ENCODE data around the gene SLC7A1.

Gene SLC7A1

GRCh38 chr13:29613101-29613500 is 17.6 kb upstream of the SLC7A1 start:
- no peak for TF ChIP-seq CTCF (IDR thresholded peaks at IDR 0.05; ENCODE audit: low read depth, low read length, missing control alignments)
- H3K4me3 ChIP-seq (ENCODE audit: low read depth, low read length) = no peak overlapping the region
- DNase-seq (ENCODE audit: low read depth) = no peak

GRCh38 chr13:29607465-29607864 is 12.0 kb upstream of the SLC7A1 start:
- no peak for DNase-seq (ENCODE audit: low read depth)
- TF ChIP-seq CTCF (IDR thresholded peaks at IDR 0.05; ENCODE audit: low read depth, low read length, missing control alignments) = no peak
- H3K4me3 ChIP-seq (ENCODE audit: low read depth, low read length) = no peak overlapping the region

- DNase-seq (ENCODE audit: low read depth) = no peak
- no peak overlapping the region for H3K4me3 ChIP-seq (ENCODE audit: low read depth, low read length)
- TF ChIP-seq CTCF (IDR thresholded peaks at IDR 0.05; ENCODE audit: low read depth, low read length, missing control alignments) = no peak
These were observed 10.5 kb upstream of the SLC7A1 start for GRCh38 chr13:29605860-29606526.

- H3K4me3 ChIP-seq (ENCODE audit: low read depth, low read length) = no peak overlapping the region
- no peak for TF ChIP-seq CTCF (IDR thresholded peaks at IDR 0.05; ENCODE audit: low read depth, low read length, missing control alignments)
- DNase-seq (ENCODE audit: low read depth) = no peak
These were observed 2.8 kb upstream of the SLC7A1 start for GRCh38 chr13:29598321-29598720.

- no peak overlapping the region for H3K4me3 ChIP-seq (ENCODE audit: low read depth, low read length)
- no peak for TF ChIP-seq CTCF (IDR thresholded peaks at IDR 0.05; ENCODE audit: low read depth, low read length, missing control alignments)
- no peak for DNase-seq (ENCODE audit: low read depth)
These were observed 2.2 kb upstream of the SLC7A1 start for GRCh38 chr13:29597706-29598105.

- no peak for TF ChIP-seq CTCF (IDR thresholded peaks at IDR 0.05; ENCODE audit: low read depth, low read length, missing control alignments)
- no peak for DNase-seq (ENCODE audit: low read depth)
These were observed 1.8 kb upstream of the SLC7A1 start for GRCh38 chr13:29597246-29597645.

GRCh38 chr13:29596064-29596418 is 553 bp upstream of the SLC7A1 start:
- no peak for DNase-seq (ENCODE audit: low read depth)
- TF ChIP-seq CTCF (IDR thresholded peaks at IDR 0.05; ENCODE audit: low read depth, low read length, missing control alignments) = no peak
- H3K4me3 ChIP-seq (ENCODE audit: low read depth, low read length) = peak overlapping the region; percentile 56

More at GRCh38 chr13:29597246-29597645, 1.8 kb upstream of the SLC7A1 start:
- no peak overlapping the region for H3K4me3 ChIP-seq (ENCODE audit: low read depth, low read length)

Data from GM12864 (cell line).